GM18867 (cell line): Measurements from ENCODE around the gene CCT7.

Experiments used
- ATAC-seq: cut with Tn5 transposase; IDR thresholded peaks from one replicate; pipeline ENCODE4 v1.9.1; 2021; ENCODE audit warnings: mild to moderate bottlenecking, moderate library complexity; ENCODE audit not compliant: unreplicated experiment

CCT7 gene

GRCh38 chr2:73292316-73292905, 58.3 kb downstream of the CCT7 start:
- no peak for ATAC-seq

GRCh38 chr2:73292906-73293533, 58.9 kb downstream of the CCT7 start:
- no peak for ATAC-seq

- ATAC-seq, result peak; percentile 94
Observed at GRCh38 chr2:73293534-73294171, 59.5 kb downstream of the CCT7 start, which contains the start of gene EGR4. Gene EGR4 (minus strand): TSS chr2:73293548. CDS start chr2:73293317, 231 bp downstream.

- ATAC-seq, result no peak
Observed at GRCh38 chr2:73294239-73294638, 60.1 kb downstream of the CCT7 start.

- ATAC-seq, result no peak
Observed at GRCh38 chr2:73295751-73296400, 61.8 kb downstream of the CCT7 start.

GRCh38 chr2:73297151-73297559, 63.0 kb downstream of the CCT7 start:
- no peak for ATAC-seq

- no peak for ATAC-seq
Observed at GRCh38 chr2:73297586-73297985, 63.5 kb downstream of the CCT7 start.

GRCh38 chr2:73300926-73301325, 66.8 kb downstream of the CCT7 start:
- no peak for ATAC-seq

- no peak for ATAC-seq
Observed at GRCh38 chr2:73301636-73302035, 67.5 kb downstream of the CCT7 start.
